Stomach (tissue), 9 donors: ENCODE data around the gene CCKAR. TPM values are rescaled to one million over a fixed set of nuclear protein-coding genes. Genes with fewer than 3 reads are reported as not detected.

Source experiments
- DNase-seq, 2 donors: peaks; one replicate each; pipeline versions ENCODE4 v3.0.0 to v3.0.0-alpha.2; 2013 to 2019
- H3K27ac ChIP-seq, 5 donors: fragments of 200-600 bp in 4 of 5; sonication (generic) in 4 of 5; one replicate each; pipeline ENCODE4 v1.5.1; 2013 to 2019; ENCODE audit warnings: mild to moderate bottlenecking in 1 of 5, moderate library complexity in 1 of 5
- H3K27me3 ChIP-seq, 3 donors: fragments of 200-600 bp; sonication (generic); one replicate each; pipeline ENCODE4 v1.5.1; 2017 to 2019; ENCODE audit warnings: mixed run types in 1 of 3
- H3K36me3 ChIP-seq, 4 donors: fragments of 200-600 bp; sonication (generic); 1 replicate in 3 of 4; 2 replicates in 1 of 4; pipeline ENCODE4 v1.5.1; 2016 to 2019
- H3K4me1 ChIP-seq, 4 donors: fragments of 200-600 bp; sonication (generic); one replicate each; pipeline ENCODE4 v1.5.1; 2016 to 2019
- H3K4me3 ChIP-seq, 4 donors: fragments of 200-600 bp; sonication (generic) in 3 of 4; one replicate each; pipeline ENCODE4 v1.5.1; 2016 to 2019; ENCODE audit warnings: mild to moderate bottlenecking in 1 of 4
- H3K9me3 ChIP-seq, 4 donors: fragments of 200-600 bp; sonication (generic); one replicate each; pipeline ENCODE4 v1.5.1; 2016 to 2019
- EP300 ChIP-seq: sonication (generic); formaldehyde crosslinking; IDR thresholded peaks from one replicate; pipeline ENCODE4 v1.6.1; 2017; ENCODE audit warnings: antibody characterized with exemption
- POLR2A ChIP-seq, 4 donors: fragments of 450-650 bp; IDR thresholded peaks; one replicate each; pipeline ENCODE4 v1.6.1; 2016; ENCODE audit warnings: antibody characterized with exemption in 4 of 4, control low read depth in 2 of 4, mild to moderate bottlenecking in 1 of 4, moderate library complexity in 1 of 4
- POLR2AphosphoS5 ChIP-seq, 3 donors: sonication (generic); formaldehyde crosslinking; IDR thresholded peaks; one replicate each; pipeline ENCODE4 v1.6.1; 2016; ENCODE audit warnings: antibody characterized with exemption in 3 of 3
- WGBS, 5 donors: extraction: QIAGEN DNeasy Blood & Tissue Kit in 3 of 5; methylation state at CpG; one replicate each; pipeline versions ENCODE4 v1.1.5 to v1.1.7; 2013 to 2018; 5-methylcytosine and 5-hydroxymethylcytosine counted together
- intact Hi-C: fragments of 100-400 bp; cut with DNase I; formaldehyde crosslinking; loops from one replicate; pipeline ENCODE4 v1.15.1; 2023; ENCODE audit warnings: low total_unique reads
- polyA plus RNA-seq, 3 donors: library from polyadenylated mRNA; stranded (reverse); fragments of 200-250 nt; gene quantifications; one replicate each; pipeline ENCODE4 v1.2.3, GENCODE V29; 2013
- total RNA-seq, 5 donors: library from RNA; depleted of rRNA; stranded (reverse); fragments of >200 nt; gene quantifications; one replicate each; pipeline versions ENCODE4 v1.1.0 to v1.2.3, GENCODE V29; 2014 to 2016
- TF ChIP-seq, protein P1 (sequence below), 7 experiments: fragments of 450-650 bp in 4 of 7; fragments of 200-600 bp in 3 of 7; sonication (generic) in 3 of 7; IDR thresholded peaks; one replicate each; pipeline ENCODE4 v1.5.1; 2016 to 2019; ENCODE audit warnings: antibody characterized with exemption in 7 of 7, control low read depth in 2 of 7, mild to moderate bottlenecking in 1 of 7
- donor health status: healthy with polysubstance abuse.
- donor health status: Bipolar disorder and iron deficiency.
- donor health status: healthy.

The CCKAR gene
- total and polyA plus RNA-seq, 8 donors, result 1.4 to 21.1 (median 7.6) TPM; not detected in 1

DNA sequence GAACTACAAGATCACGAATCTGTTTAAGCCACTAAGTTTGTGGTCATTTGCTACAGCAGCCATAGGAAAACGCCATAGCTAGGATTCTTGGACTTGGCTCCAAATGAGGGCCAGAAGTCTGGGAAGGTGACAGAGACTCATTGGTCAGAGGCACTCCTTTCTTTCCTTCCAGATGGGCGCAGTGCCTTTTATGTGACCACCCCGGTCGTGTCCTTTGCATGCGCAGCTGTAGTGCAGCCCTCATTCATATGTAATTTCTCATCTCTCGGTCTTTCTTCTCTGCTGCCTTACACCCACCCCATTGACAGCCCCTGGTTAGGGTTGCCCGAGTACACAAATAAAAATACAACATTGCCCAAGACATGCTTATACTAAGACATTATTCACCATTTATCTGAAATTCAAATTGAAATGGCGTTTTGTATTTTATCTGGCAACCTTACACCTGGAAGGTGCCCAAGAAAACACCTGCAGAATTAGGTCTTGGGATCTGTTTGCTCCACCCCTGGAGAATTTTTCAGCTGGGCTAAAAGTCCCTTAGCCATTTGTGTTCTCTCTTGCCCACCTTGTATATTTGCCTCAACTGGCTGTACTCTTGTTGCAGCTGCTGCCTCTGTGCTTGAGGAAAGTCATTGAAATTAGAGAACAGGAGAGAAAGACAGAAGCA lies 21.9 kb downstream of the CCKAR start:
- Histone ChIP-seq H3K4me3 (no peak overlapping the region), H3K36me3 (no peaks in the 10 kb centered on the region), H3K27me3 (no peaks in the 10 kb centered on the region), H3K27ac (no peak overlapping the region), H3K4me1 (no peaks in the 10 kb centered on the region), H3K9me3 (no peaks in the 10 kb centered on the region)
- TF ChIP-seq POLR2AphosphoS5 (IDR thresholded peaks at IDR 0.05) (no peak), POLR2A (IDR thresholded peaks at IDR 0.05) (no peak), EP300 (no peak)
- TF ChIP-seq, protein P1, sequence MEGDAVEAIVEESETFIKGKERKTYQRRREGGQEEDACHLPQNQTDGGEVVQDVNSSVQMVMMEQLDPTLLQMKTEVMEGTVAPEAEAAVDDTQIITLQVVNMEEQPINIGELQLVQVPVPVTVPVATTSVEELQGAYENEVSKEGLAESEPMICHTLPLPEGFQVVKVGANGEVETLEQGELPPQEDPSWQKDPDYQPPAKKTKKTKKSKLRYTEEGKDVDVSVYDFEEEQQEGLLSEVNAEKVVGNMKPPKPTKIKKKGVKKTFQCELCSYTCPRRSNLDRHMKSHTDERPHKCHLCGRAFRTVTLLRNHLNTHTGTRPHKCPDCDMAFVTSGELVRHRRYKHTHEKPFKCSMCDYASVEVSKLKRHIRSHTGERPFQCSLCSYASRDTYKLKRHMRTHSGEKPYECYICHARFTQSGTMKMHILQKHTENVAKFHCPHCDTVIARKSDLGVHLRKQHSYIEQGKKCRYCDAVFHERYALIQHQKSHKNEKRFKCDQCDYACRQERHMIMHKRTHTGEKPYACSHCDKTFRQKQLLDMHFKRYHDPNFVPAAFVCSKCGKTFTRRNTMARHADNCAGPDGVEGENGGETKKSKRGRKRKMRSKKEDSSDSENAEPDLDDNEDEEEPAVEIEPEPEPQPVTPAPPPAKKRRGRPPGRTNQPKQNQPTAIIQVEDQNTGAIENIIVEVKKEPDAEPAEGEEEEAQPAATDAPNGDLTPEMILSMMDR (IDR thresholded peaks at IDR 0.05), result no peak
- no peak for DNase-seq
- intact Hi-C loops, result loop anchor here (10.0 kb wide), 1 partner anchor 246 kb away; no protein-coding TSS in a partner anchor
- 69 to 83% (median 73%) methylated on average over 9 of the region's 9 CpGs for WGBS, 5 donors

DNA sequence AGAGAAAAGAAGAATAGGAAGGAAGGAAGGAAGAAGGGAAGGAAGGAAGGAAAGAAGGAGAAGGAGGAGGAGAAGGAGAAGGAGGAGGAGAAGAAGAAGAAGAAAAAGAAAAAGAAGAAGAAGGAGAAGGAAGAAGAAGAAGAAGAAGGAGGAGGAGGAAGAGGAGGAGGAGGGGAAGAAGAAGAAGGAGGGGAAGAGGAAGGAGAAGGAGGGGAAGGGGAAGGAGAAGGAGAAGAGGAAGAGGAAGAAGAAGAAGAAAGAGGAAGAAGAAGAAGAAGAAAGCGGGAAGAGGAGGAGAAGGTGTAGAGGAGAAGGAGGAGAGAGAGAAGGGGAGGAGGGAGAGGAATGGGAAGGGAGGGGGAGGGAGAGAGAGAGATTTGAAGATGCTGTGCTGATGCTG lies 22.6 kb downstream of the CCKAR start:
- H3K9me3 ChIP-seq, result no peaks in the 10 kb centered on the region
- intact Hi-C loops, result loop anchor here (10.0 kb wide), 1 partner anchor 247 kb away; no protein-coding TSS in a partner anchor
- 79 to 87% (median 83%) methylated on average over 1 of the region's 1 CpG for WGBS, 5 donors
- TF ChIP-seq, protein P1 (IDR thresholded peaks at IDR 0.05), result no peak
- no peak for TF ChIP-seq POLR2AphosphoS5 (IDR thresholded peaks at IDR 0.05)
- TF ChIP-seq POLR2A (IDR thresholded peaks at IDR 0.05), result no peak
- no peak for TF ChIP-seq EP300
- no peak overlapping the region for H3K4me3 ChIP-seq
- no peaks in the 10 kb centered on the region for H3K27me3 ChIP-seq
- H3K36me3 ChIP-seq, result no peaks in the 10 kb centered on the region
- DNase-seq, result no peak
- no peaks in the 10 kb centered on the region for H3K4me1 ChIP-seq
- H3K27ac ChIP-seq, result no peak overlapping the region

DNA sequence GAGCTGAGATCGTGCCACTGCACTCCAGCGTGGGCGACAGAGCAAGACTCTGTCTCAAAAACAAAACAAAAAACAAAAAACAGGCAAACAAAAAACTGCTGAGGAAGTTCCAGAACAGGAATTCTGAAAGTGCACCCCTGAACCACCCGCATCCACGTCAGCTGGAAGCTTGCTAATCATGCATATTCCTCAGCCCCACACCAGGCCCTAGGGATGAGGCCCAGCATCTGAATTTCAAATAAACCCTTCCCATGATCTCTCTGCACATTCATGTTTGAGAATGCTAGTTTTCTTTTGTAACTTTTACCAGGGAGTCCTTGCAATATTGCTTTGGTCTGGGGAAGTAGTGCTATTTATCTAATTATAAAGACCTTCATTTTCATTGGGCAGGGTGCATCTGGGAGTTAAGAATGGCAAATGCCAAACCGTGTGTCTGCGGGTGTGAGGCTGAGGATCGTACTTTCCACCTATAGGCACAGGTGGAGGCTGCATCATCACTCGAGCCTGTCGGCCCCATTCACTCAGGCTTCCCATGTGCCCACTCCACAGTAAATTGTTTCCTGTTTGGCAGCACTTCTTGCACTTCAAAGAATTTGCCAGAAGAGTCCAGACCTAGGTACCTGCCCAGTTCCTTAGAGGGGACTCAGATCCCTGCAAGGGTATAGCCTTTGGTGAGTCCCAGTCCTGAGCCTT lies 23.6 kb downstream of the CCKAR start:
- H3K36me3 ChIP-seq, result no peaks in the 10 kb centered on the region
- TF ChIP-seq POLR2AphosphoS5 (IDR thresholded peaks at IDR 0.05), result no peak
- no peak for TF ChIP-seq POLR2A (IDR thresholded peaks at IDR 0.05)
- TF ChIP-seq, protein P1 (IDR thresholded peaks at IDR 0.05), result no peak
- TF ChIP-seq EP300, result no peak
- DNase-seq, result no peak
- H3K9me3 ChIP-seq, result no peaks in the 10 kb centered on the region
- no peak overlapping the region for H3K27ac ChIP-seq
- H3K4me3 ChIP-seq, result no peak overlapping the region
- WGBS, 5 donors, result 86 to 94% (median 90%) methylated on average over 10 of the region's 10 CpGs
- H3K4me1 ChIP-seq, result no peaks in the 10 kb centered on the region
- intact Hi-C loops, result loop anchor here (10.0 kb wide), 1 partner anchor 248 kb away; no protein-coding TSS in a partner anchor
- H3K27me3 ChIP-seq, result no peaks in the 10 kb centered on the region

DNA sequence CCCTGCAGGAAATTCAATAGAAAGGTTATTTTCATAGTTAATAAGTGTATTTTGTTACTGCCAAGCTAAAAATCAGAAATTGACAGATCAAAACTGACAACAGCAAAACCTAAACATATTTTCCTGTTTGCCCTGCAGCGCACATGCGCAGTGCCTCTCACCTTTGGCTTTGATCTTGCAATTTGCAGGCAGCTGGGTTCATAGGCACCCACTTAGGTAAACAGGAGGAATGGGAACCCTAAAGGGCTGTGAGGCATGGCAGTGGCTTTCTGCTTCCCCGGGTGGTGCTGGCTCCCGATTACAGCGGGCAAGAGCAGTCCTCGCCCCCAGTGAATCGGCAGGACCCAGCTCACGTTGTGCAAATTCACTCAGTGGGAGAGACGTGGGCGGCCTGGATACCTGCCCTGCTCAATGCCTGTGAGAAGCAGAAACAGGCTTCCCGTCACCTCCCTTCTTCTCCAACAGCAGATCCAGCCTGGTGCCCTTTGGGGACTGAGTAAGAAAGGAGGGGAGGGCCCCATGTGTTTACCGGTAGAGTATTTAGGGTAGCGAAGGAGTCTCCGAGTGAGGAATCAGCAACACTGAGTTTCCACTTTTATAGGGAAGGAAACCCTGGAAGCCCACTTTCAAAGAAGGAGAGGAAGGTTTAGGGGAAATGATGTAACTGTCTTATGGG lies 25.7 kb downstream of the CCKAR start:
- peaks cover 0 to 9% (median under 1%) of the 10 kb centered on the region in 4 donors for H3K4me1 ChIP-seq
- 83 to 90% (median 87%) methylated on average over 10 to 14 of the region's 14 CpGs for WGBS, 5 donors
- no peak for DNase-seq
- H3K27ac ChIP-seq, result no peak overlapping the region
- TF ChIP-seq POLR2A (IDR thresholded peaks at IDR 0.05), result no peak
- TF ChIP-seq EP300, result no peak
- no peak for TF ChIP-seq POLR2AphosphoS5 (IDR thresholded peaks at IDR 0.05)
- TF ChIP-seq, protein P1 (IDR thresholded peaks at IDR 0.05), result no peak
- no peaks in the 10 kb centered on the region for H3K9me3 ChIP-seq
- no peaks in the 10 kb centered on the region for H3K36me3 ChIP-seq
- no peak overlapping the region for H3K4me3 ChIP-seq
- H3K27me3 ChIP-seq, result no peaks in the 10 kb centered on the region
- intact Hi-C loops, result loop anchor here (10.0 kb wide), 1 partner anchor 250 kb away; no protein-coding TSS in a partner anchor
